Measurements from ENCODE around the gene OMP. TPM values are rescaled to one million over a fixed set of nuclear protein-coding genes. Genes with fewer than 3 reads are reported as not detected.

OMP gene
- total and polyA plus RNA-seq, 2 donors (not counting 3 experiments of a cell fraction or from before 2014, with no cell fraction given), result 0.80 TPM; not detected in 1

- BruUV-seq (replicated peaks), result no TSS peak
Observed at GRCh38 chr11:77106321-77106720, 3.7 kb downstream of the OMP start.

More at GRCh38 chr11:77106321-77106720, 3.7 kb downstream of the OMP start:
- Histone ChIP-seq H4K20me1 (replicated peaks; ENCODE audit: control insufficient read depth, extremely low read depth, insufficient read depth, low read length) (no peaks in the 10 kb centered on the region), H3K9me1 (replicated peaks; ENCODE audit: control insufficient read depth, extremely low read depth, insufficient read depth, low read length) (no peaks in the 10 kb centered on the region), H3K9ac (replicated peaks; ENCODE audit: extremely low read depth, insufficient read depth, low read length) (no peak overlapping the region), H3K4me1 (ENCODE audit: control insufficient read depth, extremely low read depth, insufficient read depth, low read length) (peaks cover 17% of the 10 kb centered on the region), H3K36me3 (ENCODE audit: control insufficient read depth in 2 of 2, extremely low read depth in 1 of 2, insufficient read depth in 2 of 2, low read length in 2 of 2) (no peaks in the 10 kb centered on the region), H3K79me2 (ENCODE audit: control insufficient read depth, insufficient read depth, low read length) (no peaks in the 10 kb centered on the region), H2AFZ (ENCODE audit: low read depth, low read length) (no peak overlapping the region), H3K27ac (ENCODE audit: insufficient read depth, low read depth, low read length) (no peak overlapping the region), H3K4me2 (ENCODE audit: insufficient read depth, low read length) (no peak overlapping the region), H3K9me3 (replicated peaks; ENCODE audit: control insufficient read depth, insufficient read depth, low read length) (no peaks in the 10 kb centered on the region), H3K27me3 (ENCODE audit: control insufficient read depth in 2 of 2, insufficient read depth in 2 of 2, low read length in 2 of 2) (no peaks in the 10 kb centered on the region), H3K4me3 (replicated peaks in 1 of 3; ENCODE audit: insufficient read depth in 1 of 3, low read depth in 1 of 3, low read length in 3 of 3) (no peak overlapping the region)
- dilution Hi-C loops (cut with MboI; ENCODE audit: extremely low pct_ligation_motif_present, low sequenced_read_pairs), result no loop called here
- TF ChIP-seq EZH2 (IDR thresholded peaks at IDR 0.05; ENCODE audit: borderline replicate concordance, low read depth, low read length, severe bottlenecking) (no peak), CTCF (IDR thresholded peaks at IDR 0.05; ENCODE audit: extremely low read depth in 1 of 2, insufficient read depth in 1 of 2, low read depth in 1 of 2, low read length in 2 of 2) (no peak), GATA2 (IDR thresholded peaks at IDR 0.05; ENCODE audit: insufficient read depth, insufficient read length, low read depth, low read length) (no peak), FOS (IDR thresholded peaks at IDR 0.05; ENCODE audit: borderline replicate concordance, insufficient read depth, low read length) (no peak), JUN (IDR thresholded peaks at IDR 0.05; ENCODE audit: borderline replicate concordance, insufficient read depth, insufficient read length, low read depth) (no peak), POLR2AphosphoS5 (IDR thresholded peaks at IDR 0.05; ENCODE audit: insufficient read depth, low read depth, low read length) (no peak), MAX (IDR thresholded peaks at IDR 0.05; ENCODE audit: insufficient read depth, insufficient read length) (no peak), POLR2A (IDR thresholded peaks at IDR 0.05; ENCODE audit: low read depth, low read length) (no peak), MYC (IDR thresholded peaks at IDR 0.05; ENCODE audit: low read depth, low read length) (no peak)
- no peak for FAIRE-seq
- intact Hi-C loops (cut with micrococcal nuclease), result no loop called here
- POLR2A ChIA-PET, result no interaction called here
- CTCF ChIA-PET, result interaction anchor here (1.0 to 9.1 kb wide), 6 partner anchors 9 to 61 kb away, joined by 3 to 89 read pairs (median 8); partner anchors contain the start of gene MYO7A
- DNase-seq (ENCODE audit: low read depth, low spot score), result no peak

All from endothelial cell of umbilical vein (primary cell).